Erythroblast (primary cell): ENCODE data around the gene CTSL.

Experiments
- DNase-seq, 2 experiments: peaks; one replicate each; lab custom pipeline; 2025; lab: John Stamatoyannopoulos, UW
- GATA1 ChIP-seq: IDR thresholded peaks from 2 replicates; pipeline ENCODE4 v1.6.1; 2011; ENCODE audit warnings: low read depth, mild to moderate bottlenecking, control low read depth, low read length, moderate library complexity
- POLR2A ChIP-seq: IDR thresholded peaks from 2 replicates; pipeline ENCODE4 v1.6.1; 2011; ENCODE audit warnings: mild to moderate bottlenecking, low read length

CTSL gene

GRCh38 chr9:87706066-87706739 is 19.7 kb upstream of the CTSL start:
- TF ChIP-seq POLR2A (no peak), GATA1 (no peak)
- no peak for DNase-seq

DNA sequence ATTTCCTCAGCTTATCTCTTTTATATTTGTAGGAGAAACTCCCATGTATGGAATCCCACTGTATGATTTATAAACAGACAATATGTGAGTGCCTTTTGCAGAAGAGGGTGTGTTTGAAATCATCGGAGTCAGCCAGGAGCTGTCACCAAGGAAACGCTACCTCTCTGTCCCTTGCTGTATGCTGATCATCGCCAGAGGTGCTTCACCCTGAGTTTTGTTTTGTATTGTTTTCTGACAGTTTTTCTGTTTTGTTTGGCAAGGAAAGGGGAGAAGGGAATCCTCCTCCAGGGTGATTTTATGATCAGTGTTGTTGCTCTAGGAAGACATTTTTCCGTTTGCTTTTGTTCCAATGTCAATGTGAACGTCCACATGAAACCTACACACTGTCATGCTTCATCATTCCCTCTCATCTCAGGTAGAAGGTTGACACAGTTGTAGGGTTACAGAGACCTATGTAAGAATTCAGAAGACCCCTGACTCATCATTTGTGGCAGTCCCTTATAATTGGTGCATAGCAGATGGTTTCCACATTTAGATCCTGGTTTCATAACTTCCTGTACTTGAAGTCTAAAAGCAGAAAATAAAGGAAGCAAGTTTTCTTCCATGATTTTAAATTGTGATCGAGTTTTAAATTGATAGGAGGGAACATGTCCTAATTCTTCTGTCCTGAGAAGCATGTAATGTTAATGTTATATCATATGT is 18.0 kb upstream of the CTSL start:
- TF ChIP-seq GATA1, result no peak
- no peak for TF ChIP-seq POLR2A
- DNase-seq, result no peak

DNA sequence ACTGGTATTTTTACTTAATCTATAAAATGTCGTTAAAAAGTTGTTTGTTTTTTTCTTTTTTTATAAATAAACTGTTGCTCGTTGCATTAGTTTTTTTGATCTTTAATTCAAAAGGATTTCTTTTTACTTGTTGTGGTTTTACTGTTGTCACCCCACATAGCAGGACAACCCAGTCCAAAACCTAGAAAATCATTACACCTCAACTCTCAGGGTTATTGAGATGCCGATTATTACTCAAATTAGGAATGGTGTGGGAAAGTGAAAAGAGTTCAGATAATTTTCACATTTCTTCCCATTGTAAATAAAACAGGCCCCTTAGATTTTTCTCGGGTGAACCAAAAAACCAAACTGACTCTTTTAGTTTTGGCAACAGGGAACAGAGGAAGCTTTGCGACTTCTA is 17.4 kb upstream of the CTSL start:
- TF ChIP-seq POLR2A, result no peak
- no peak for TF ChIP-seq GATA1
- DNase-seq, result no peak

DNA sequence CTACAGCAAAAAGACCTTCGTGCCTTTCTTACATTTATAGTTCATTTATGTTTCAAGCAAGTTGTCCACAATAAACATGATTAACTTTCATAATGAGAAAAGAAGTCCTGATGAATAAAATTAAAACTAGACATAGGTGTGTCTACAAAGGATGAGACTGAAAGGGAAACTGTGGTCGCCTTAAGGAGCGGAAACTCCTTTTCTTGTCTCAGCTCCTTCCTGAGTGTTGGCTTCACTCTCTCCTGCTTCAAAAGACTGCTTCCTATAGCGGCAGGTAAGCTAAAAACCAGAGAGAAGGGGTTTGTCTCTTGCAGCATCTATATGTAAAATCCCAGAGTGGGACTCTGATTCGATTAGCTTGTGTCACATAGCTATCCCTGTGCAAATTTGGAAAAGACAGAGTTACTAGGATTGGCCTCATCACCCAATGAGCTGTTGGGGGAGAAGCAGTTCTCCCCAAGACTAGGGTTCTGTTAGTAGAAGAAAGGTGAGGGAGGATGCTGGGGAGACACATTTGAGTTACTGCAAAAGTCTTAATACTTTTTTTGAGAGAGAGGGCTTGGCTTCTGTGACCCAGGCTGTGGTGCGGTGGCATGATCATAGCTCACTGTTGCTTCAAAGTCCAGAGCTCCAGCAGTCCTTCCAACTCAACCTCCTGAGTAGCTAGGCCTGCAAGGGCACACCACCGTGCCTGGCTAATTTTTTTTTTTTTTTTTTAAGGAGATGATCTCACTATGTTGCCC is 16.8 kb upstream of the CTSL start:
- DNase-seq, result no peak
- no peak for TF ChIP-seq GATA1
- no peak for TF ChIP-seq POLR2A

DNA sequence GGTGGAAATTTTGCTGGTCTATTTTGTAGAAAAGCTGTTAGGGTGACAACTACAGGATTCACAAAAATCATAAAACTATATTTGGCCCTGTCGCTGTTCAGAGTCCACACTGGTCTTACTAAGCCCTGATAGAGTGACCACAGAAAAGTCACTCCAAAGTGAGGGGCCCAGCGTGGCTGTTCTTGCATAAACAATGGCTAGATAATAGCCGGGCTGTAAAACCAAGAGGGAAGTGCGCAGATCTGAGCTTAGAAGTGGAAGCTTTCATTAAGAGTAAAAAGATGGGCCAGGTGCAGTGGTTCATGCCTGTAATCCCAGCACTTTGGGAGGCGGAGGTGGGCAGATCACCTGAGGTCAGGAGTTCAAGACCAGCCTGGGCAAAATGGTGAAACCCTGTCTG is 15.5 kb upstream of the CTSL start:
- no peak for DNase-seq
- TF ChIP-seq GATA1 (no peak), POLR2A (no peak)

GRCh38 chr9:87711857-87712800 is 13.8 kb upstream of the CTSL start:
- DNase-seq, result peak; percentile 85 to 92

DNA sequence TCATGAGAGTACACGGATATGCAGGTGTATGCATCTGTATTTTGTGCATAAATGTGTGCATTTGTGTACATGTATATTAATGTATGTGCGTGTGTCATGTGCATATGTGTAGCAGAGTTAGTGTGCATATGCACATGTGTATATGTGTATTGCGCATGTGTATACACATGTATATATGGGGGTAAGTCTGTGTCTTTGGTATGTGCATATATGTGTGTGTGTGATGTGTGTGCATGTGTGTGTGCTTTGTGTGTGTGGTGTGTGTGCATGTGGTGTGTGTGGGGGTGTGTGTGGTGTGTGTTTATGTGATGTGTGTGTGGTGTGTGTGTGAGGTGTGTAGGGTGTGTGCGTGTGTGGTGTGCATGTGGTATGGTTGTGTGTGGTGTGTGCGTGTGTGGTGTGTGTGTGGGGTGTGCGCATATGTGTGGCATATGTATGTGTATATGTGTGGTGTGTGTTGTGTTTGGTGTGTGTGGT is 13.1 kb upstream of the CTSL start:
- TF ChIP-seq POLR2A (no peak), GATA1 (no peak)
- peak in 1 of 2 experiments; percentile 68 for DNase-seq

More at GRCh38 chr9:87711857-87712800, 13.8 kb upstream of the CTSL start:
- TF ChIP-seq POLR2A, result peak; percentile 42
- no peak for TF ChIP-seq GATA1

DNA sequence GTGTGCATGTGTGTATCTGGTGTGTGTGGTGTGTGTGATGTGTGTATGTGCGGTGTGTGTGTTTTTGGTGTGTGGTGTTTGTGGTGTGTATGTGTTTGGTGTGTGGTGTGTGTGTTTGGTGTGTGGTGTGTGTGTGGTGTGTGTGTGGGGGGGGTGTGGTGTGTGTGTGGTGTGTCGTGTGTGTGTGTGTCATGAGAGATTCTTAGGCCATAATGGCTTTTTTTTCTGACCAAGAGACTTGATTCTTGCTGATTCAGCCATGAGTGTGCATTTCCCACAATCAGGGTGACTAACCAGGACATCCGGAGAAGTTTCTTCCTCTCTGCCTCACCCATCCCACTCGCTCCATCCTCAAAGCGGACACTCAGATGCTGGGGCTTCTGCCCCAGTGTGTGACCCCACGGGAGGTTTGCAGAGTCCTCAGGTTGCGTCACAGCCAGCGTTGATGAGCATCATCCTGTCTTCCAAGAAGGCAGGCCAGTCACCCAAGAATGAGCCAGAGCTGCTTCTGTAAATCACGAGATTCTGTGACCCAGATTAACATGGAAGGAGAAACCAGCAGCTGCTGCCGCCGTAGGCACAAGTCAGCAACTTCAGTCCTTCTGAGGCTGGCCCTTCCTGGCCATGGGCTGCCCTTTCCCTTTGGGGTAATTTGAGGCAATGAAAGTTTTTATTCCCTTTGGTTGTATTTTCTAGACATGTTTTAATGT is 12.5 kb upstream of the CTSL start:
- peak; percentile 86 to 94 for DNase-seq
- TF ChIP-seq GATA1 (no peak), POLR2A (no peak)

DNA sequence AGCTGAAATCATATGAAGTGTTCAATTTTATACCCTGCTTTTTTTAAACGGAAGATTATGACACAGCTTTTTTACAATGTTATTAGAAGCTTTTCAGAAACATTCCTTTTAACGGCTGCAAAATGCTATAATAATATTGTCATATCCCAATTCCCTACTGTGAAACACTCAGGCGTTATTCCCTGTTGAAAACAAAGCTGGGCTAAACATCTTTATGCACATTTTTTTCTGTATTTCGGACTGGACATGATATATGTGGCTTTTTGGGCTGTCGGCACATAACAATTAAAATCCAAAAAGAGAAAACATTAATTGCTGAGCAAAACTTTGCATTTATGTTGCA is 12.0 kb upstream of the CTSL start:
- DNase-seq, result no peak
- TF ChIP-seq POLR2A (no peak), GATA1 (no peak)

DNA sequence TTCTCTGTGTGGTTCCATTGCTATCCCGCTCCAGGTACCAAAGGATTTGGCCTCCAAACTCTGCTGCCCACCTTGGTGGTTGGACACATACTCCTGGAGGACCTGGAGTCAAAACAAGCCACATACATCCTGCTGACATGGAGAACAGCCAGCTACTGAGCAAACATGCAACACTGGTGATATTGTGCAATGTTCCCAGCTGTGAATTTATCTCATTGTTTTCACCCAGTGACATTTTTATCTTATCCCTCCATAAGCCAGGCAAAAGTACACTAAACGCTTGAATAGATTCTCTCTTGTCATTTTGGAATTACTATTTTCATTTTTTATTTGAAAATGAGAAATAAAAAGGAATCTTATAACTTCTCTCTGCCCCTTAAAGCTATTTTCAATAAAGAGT is 11.1 kb upstream of the CTSL start:
- no peak for TF ChIP-seq GATA1
- TF ChIP-seq POLR2A, result no peak

GRCh38 chr9:87716141-87716540 is 9.8 kb upstream of the CTSL start:
- DNase-seq, result no peak
- TF ChIP-seq POLR2A (no peak), GATA1 (no peak)

More for the DNA sequence above, 11.1 kb upstream of the CTSL start:
- peak; percentile 92 to 93 for DNase-seq

- no peak for TF ChIP-seq POLR2A
- no peak for TF ChIP-seq GATA1
- DNase-seq, result peak; percentile 67 to 70
Measured at GRCh38 chr9:87717456-87717855, 8.5 kb upstream of the CTSL start.

DNA sequence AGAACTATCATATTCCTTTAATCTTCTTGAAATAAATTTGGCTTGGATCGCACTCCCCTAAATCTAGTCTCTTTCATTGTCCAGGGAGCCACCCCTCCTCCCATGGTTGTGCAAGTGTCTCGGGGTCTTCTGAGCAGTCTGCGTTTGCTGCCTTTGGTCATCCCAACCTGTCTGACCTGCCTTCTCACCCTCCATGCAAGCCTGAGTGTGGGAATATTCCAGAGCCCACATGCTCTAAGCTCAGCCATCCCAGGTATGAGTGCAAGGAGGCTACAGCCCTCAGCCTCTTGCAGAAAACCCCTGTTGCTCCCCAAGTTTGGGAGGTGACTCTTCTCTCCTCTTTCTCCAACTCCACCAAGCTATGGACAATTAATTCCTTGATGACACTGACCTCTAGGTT is 7.7 kb upstream of the CTSL start:
- TF ChIP-seq GATA1, result no peak
- TF ChIP-seq POLR2A, result no peak
- DNase-seq, result no peak
